ENCODE data around the gene ATRNL1.
"Not testable (repeated sequence)": the region's sequence is repeated elsewhere in the genome, so short reads cannot be mapped to it uniquely, and the experiment has no call there.

Gene ATRNL1

DNA sequence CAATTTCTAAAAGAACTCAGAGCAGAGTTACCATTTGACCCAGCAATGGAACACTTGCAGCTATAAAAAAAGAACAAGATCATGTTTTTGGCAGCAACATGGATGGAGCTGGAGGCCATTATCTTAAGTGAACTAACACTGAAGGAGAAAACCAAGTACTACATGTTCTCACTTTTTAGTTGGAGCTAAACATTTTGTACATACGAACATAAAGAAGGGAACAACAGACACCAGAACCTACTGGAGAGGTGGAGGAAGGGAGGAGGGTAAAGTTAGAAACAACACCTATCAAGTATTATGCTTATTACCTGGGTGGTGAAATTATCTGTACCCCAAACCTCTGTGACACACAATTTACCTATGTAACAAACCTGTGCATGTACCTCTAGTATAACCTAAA, 329.5 kb downstream of the ATRNL1 start:
- DNase-seq (ENCODE audit: low spot score), result no peak

DNA sequence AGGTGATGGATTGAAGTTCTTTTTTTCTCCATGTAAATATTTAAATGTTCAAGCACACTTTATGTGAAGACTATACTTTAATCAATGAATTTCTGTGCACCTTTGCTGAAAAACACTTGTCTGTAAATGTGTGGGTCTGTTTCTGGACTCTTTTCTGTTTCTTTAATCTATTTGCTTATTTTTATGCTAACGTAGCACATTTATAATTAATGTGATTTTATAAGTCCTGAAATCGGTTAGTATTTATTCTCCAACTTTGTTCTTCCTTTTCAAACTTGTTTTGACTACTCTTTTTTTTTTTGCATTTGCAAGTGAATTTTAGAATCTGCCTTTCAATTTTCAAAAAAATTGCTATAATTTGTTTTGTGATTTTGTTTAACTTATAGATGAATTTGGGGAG, 334.4 kb downstream of the ATRNL1 start:
- DNase-seq (ENCODE audit: low spot score), result no peak

DNA sequence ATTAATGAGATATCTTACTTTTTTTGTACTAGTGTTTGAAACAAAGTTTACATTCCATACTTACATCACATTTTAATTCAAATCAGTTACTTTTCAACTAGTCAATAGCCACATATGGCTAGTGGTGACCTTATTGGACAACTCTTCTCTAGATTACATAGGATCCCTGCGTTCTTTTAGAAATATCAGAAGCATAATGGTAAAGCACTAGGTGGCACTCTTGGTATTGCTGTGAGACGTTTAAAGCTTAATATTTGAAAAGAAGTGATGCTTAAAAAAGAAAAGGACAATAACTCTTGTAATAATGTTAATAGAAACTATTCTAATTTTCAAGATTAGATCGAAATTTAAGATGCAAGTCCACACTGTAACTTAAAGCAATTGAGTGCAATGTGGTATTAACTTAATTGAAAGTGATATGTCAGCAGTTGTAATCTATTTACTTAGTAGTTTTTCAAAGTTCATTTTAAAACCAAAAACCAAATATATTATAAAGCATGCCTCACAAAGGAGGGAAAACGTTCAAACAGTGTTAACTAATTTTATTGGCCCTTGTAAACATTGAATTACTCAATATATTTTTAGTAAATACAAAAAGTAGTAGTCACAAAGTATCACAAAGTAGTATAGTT, 339.1 kb downstream of the ATRNL1 start:
- no peak for DNase-seq (ENCODE audit: low spot score)

DNA sequence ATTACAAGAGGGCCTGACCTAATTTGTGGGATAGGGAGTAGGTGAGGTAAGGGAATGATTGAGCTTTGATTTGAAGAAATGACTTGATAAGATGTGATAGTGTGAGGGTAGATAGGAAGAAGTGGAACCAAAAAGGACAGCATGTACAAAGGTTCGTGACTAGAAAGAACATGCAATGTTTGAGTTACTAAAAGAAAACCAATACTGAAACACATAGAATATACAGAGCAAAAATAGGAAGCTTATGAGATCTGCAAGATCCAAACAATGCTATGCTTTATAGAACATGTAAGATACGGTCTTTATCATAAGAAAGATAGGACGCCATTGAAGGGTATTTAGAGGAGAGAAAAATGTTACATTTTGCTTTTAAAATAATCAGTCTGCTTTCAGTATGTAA, 343.8 kb downstream of the ATRNL1 start:
- DNase-seq (ENCODE audit: low spot score), result no peak

DNA sequence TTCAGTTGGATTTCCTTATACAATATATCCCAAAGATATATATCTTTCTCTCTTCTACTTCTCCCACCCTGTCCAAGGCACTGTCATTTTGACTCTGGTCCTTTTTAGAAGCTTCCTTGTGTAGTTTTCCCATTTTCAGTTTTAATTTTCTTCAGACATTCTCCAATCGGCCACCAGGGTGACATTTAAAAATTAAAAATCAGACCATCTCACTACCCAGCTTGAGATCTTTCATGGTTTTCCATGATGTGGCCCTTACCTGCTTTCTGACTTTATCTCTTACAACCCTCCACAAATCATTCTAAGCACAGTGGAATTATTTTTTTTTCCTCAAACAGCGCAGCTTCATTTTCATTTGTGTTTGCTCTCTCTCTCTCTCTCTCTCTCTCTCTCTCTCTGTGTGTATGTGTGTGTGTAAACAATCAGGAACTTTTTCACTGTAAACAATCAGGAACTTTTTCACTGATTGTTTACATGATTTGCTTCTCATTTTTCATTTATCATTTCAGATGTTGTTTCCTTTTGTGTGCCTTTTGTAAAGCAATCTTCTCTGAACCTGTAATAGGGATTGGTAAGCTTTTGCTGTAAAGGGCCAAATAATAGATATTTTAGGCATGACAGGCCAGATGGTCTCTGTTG, 348.9 kb downstream of the ATRNL1 start:
- DNase-seq (ENCODE audit: low spot score), result no peak

DNA sequence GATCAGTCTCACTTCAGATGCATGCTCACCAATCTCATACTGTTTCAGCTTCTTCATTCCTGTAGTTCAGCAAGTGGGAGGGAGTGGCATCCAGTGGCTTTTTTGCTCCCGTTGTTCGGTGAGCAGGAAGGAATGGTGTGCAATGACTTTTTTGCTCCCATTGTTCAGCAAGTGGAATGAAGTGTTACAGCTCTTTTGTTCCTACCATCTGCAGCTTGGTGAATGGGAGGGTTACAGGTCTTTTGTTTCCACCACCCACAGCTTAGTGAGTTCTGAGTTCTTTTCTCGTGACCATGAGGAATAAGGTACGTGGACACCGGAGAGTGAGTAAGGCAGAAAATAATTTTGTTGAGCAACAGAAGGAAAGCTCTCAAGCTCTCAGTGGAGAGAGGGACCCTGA, 363.6 kb downstream of the ATRNL1 start:
- no peak for DNase-seq (ENCODE audit: low spot score)

DNA sequence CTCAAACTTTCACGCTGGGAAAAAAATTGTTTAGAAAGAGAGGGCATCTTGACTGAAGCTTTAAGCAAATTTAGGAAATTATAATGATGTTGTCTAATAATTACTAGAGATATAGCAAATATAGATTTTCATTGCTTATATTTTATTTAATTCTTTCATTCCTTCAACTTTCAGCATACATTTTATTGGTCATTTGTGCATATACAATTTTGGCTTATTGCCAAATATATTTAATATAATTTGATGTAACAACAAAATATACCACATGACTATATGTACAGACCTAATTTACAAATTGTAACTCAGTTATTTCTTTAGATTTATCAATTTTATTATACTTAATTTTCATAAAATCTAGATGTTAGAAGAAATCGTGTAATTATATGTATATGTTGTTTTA, 390.1 kb downstream of the ATRNL1 start:
- no peak for DNase-seq (ENCODE audit: low spot score)

DNA sequence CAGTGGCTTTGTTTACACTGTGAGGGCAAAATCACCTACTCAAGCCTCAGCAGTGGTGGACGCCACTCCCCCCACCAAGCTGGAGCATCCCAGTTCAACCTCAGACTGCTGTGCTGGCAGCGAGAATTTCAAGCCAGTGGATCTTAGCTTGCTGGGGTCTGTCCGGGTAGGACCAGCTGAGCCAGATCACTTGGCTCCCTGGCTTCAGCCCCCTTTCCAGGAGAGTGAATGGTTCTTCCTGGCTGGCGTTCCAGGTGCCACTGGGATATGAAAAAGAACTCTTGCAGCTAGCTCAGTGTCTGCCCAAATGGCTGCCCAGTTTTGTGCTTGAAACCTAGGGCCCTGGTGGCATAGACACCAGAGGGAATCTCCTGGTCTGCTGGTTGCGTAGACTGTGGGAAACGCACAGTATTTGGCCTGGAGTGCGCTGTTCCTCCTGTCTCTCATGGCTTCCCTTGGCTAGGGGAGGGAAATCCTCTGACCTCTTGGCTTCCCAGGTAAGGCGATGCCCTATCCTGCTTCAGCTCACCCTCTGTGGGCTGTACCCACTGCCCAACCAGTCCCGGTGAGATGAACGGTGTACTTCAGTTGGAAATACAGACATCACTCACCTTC, 398.5 kb downstream of the ATRNL1 start:
- no peak for DNase-seq (ENCODE audit: low spot score)

DNA sequence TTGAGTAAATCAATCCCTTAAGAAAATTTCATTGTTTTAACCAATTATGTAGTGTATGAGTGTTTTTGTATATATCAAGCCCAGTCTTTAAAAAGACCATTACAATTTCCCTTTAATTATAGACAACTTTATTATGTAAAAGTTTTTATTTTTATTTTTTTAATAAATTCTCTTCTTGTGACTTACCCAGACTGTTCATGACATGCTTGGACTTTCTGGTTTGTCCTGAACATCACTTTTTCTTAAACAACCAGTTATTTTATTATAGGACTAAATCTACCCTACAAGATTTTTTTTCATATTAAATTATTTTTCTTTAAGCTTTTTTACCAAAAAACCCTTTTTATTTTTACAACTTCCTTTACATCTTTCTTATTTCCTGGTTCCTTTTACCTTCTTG, 410.4 kb downstream of the ATRNL1 start:
- no peak for DNase-seq (ENCODE audit: low spot score)

DNA sequence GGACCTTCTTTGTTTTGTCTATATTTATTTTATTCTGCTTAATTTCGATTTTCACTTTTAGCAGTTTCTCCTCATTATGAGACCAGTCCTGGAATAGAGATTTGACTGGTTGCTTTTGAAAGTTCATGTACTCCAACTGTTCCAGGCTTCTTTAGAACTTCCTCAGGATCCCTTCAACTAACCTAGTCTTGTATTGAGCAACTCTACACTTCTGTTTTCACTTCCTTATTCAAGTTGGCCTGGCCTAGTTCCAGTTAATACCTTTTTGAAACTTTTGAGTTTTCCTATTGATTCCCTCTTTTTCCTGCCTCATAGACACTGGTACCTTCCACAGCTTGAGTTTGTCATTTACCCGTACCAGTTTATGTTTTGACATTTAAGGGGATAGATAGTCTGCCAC, 421.7 kb downstream of the ATRNL1 start:
- no peak for DNase-seq (ENCODE audit: low spot score)

DNA sequence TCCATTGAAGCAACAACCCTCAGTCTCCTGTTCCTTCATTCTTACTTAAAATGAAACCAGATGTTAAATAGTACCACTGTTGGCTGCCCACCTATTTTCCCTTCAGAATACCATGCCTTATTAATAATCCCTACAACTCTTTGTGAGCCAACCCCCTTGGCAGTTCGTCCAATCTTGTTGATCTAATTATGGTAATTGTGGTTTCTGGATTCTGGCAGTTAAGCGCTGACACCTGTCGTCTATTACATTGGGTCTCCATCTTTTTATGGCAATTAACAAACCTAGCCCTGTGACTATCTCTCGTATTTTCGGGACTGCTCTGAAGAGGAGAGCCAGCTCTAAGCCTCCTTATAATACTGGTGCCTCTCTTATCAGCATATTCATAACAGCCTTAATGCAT, 432.0 kb downstream of the ATRNL1 start:
- no peak for DNase-seq (ENCODE audit: low spot score)

DNA sequence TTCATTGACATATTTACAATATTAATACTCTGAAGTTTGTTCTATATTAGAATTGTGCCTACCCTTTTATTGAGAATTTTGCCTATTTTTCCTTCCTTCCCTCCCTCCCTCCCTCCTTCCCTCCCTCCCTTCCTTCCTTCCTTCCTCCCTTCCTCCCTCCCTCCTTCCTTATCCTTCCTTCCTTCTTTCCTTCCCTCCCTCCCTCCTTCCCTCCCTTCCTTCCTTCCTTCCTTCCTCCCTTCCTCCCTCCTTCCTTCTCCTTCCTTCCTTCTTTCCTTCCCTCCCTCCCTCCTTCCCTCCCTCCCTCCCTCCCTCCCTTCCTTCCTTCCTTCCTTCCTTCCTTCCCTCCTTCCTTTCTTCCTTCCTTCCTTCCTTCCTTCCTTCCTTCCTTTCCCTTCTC, 434.5 kb downstream of the ATRNL1 start:
- not testable (repeated sequence) for DNase-seq (ENCODE audit: low spot score)

DNA sequence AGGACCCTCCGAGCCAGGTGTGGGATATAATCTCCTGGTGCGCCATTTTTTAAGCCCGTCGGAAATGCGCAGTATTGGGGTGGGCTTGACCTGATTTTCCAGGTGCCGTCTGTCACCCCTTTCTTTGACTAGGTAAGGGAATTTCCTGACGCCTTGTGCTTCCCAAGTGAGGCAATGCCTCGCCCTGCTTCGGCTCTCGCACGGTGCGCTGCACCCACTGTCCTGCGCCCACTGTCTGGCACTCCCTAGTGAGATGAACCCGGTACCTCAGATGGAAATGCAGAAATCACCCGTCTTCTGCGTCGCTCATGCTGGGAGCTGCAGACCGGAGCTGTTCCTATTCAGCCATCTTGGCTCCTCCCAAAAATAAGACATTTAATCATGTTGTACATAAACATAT, 443.2 kb downstream of the ATRNL1 start:
- not testable (repeated sequence) for DNase-seq (ENCODE audit: low spot score)

DNA sequence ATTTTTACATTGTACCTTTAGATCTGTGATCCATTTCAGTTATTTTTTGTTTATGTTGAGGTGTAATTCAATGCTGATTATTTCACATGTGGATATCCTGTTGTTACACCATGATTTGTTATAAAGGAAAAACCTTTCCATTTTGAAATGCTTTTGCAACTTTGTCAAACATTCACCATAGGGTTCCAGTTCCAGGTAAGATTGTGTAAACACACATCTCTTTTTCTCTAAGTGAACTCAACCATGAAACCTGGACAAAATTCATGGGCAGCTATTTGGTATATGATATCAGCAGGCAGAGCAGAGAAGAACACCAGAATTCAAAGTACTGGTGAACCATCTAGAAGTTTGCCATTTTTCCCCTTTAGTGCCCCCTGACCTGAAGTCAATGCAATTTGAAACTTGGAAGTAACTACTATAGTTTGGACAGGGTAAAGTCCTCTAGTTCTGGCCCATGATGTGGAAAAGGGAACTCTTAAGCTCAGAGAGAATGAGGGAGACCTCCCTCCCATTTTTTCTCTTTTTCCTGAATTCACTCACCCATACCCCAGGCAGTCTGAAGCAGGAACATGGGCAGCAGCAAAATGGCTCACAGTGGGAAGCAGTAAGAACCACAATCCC, 446.1 kb downstream of the ATRNL1 start:
- no peak for DNase-seq (ENCODE audit: low spot score)

DNA sequence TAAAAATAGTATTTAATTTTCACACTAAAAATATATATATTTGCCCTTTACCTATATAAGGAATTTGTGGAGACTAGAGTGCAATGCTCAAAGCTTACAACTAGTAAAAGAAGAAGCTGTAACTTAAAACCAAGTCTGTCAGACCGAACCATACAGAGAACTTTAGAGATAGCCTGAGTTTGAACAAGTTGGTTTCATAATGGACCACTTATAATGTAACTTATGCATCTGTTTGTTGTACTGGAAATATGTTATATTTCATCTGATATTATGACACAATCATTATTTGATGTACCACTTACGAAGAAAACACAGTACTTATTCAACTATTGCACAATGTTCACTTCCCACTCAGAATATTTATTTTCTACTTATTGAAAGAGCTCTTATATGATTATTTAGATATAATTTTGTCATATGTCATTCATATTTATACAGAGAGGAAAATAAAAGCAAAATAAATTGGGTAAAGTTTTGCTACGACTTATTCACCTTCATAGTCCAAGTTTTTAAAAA, 462.8 kb downstream of the ATRNL1 start:
- no peak for DNase-seq (ENCODE audit: low spot score)

DNA sequence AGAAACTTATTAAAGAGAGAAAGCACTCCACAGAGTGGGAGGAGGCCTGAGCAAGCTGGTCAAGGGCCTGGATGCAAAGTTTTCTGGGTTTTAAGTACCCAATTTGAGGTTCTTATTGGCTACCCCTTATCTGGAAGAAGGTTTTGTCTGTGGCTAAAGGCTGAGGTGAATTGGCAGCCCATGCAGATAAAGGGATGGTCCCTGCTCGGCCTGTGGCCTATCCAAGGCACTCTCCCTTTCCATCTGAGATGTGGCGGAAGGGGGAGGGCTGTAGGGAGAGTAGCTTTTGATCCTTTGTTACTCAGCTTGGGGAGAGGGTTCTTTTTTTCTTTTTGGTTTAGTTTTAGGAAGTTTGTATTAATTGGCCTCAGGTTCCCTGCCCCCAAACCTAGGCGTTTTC, 465.1 kb downstream of the ATRNL1 start:
- no peak for DNase-seq (ENCODE audit: low spot score)

DNA sequence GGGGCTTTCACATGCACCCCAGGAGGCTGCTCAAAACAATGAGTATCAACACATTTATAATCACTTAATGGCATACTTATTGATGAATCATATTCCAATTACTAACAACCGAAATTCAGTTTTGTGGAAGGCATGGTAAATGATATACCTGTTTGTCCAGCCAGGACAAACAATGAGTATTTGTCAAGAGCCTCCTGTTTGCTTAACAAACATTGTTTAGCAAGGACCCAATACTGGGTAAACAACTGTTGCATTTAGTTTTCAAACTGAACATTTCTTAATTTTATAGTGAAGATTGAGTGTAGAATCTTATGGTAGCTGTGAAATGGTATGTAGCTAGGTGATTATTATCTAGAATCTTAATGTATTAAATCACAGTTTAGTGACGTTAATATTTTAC, 473.7 kb downstream of the ATRNL1 start:
- DNase-seq (ENCODE audit: low spot score), result no peak

DNA sequence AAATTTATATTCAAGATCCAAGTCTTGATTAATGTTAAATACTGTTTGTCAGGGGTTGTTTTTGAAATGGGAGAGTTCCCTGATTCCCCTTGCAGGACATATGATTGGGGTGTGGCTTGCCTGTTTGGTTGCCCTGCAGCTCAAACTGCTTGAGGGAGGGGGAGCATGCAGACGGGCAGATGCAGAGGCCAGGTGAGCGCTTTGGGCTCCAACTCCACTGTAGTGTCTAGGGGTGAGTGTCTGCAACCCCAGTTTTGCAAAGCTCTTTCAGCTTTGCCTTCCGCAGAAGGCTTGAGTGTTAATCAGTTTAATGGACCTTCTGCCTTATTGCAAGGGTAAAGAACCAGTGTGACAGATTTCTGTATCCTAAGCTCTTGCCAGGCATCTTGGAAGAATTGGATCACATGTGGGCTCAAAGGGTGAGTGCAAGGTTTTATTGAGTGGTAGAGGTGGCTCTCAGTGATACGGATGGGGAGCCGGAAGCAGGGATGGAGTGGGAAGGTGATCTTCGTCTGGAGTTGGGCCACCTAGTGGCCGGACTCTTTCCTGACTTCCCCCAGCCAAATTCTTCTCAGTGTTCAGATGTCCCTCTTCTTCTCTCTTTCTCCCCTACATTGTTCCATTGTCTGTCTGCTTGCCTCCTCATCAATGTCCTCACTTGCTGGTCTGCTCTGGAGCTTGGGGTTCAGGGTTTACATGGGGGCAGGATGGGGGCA, 479.7 kb downstream of the ATRNL1 start:
- DNase-seq (ENCODE audit: low spot score), result no peak

DNA sequence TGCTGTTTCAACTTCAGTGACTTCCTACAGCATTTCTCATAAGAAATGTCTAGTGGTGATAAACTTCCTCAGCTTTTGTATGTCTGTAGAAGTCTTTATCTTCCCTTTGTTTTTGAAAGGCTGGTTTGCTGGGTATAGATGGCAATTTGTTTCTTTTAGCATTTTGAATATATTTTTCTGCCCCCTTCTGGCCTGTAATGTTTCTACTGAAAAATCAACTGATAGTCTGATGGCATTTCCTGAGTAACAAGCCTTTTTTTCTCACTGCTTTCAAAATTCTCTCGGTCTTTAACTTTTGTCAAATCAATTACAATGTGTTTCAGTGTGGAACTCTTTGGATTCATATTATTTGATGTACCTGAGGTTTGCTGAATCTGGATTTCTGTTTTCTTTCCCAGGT, 487.1 kb downstream of the ATRNL1 start:
- DNase-seq (ENCODE audit: low spot score), result no peak

DNA sequence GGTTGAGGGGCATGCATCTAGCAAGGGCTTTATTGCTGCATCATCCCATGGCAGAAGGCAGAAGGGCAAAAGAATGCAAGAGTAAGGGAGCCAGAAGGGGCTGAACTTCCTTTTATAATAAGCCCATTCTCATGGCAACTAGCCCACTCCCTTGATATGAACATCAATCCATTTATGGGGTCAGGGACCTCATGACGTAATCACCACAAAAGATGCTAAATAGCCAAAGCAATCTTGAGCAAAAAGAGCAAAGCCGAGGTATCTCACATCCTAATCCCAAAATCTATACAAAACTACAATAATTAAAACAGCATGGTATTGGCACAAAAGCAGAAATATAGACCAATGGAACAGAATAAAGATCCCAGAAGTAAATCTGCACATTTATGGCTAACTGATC, 499.9 kb downstream of the ATRNL1 start:
- no peak for DNase-seq (ENCODE audit: low spot score)

DNA sequence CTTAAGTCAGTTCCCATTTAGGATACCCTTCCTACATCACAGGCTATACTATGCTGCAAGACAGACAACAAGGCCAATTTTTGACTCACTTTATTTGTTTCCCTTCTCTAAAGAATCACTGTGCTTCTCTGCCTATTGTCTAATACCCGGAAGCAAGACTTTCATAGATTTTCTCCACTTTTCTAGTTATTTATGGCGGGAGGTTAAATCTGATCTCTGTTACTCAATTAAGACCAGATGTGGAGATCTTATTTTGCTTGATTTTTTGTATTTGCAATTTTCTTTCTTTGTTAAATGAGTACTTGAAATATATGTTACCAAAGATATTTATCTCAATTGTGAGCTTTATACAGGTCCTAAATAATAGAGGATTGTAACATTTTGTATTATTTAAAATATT, 511.5 kb downstream of the ATRNL1 start:
- DNase-seq (ENCODE audit: low spot score), result no peak

DNA sequence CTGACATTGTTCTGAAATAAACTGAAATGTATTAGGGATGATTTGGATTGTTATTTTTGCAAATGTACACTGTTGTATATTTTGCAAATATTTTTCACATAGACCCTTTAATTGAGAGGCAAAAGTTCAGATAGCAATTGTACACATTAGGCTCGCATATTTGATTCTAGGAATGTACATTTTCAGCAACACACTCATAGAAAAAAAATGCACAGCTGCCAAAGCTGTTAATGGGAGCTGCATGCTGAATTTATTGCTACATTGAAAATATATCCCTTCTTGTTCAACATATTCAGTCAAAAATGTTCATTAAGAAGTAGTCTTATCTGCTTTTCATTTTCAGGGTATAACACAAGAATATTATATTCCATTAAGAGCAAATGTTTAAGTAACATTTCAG, 512.9 kb downstream of the ATRNL1 start:
- no peak for DNase-seq (ENCODE audit: low spot score)

DNA sequence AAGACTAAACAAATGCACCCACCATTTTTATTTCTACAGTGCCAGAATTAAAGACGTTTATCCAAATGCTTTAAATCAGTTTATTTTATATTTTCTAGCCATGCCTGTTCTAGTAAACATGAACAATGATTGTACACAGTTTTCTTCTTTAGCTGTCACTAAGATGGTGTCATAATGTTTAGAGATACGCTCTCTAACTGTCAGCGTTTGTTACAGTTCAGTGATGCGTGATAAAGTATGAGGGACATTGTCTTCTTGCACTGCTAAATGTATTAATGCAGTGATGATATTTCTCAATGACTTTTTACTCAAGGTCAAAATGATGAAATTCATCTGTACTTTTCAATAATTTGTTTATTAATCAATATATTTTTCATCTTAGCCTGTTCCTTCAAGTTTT, 513.6 kb downstream of the ATRNL1 start:
- DNase-seq (ENCODE audit: low spot score), result no peak
